Stimulated activated CD4-positive, alpha-beta T cell treated with anti-CD3 and anti-CD28 coated beads, TNF-alpha, amount 100 ng/mL, for 4 hours (primary cell): ENCODE data around the gene PPP1R1B.

Source experiments
- DNase-seq, 3 experiments: peaks; one replicate each; pipeline ENCODE4 v3.0.0-alpha.2; 2020; ENCODE audit warnings: low read depth in 3 of 3

PPP1R1B gene

GRCh38 chr17:39652587-39653315, 26.0 kb downstream of the PPP1R1B start:
- DNase-seq: no peak

DNA sequence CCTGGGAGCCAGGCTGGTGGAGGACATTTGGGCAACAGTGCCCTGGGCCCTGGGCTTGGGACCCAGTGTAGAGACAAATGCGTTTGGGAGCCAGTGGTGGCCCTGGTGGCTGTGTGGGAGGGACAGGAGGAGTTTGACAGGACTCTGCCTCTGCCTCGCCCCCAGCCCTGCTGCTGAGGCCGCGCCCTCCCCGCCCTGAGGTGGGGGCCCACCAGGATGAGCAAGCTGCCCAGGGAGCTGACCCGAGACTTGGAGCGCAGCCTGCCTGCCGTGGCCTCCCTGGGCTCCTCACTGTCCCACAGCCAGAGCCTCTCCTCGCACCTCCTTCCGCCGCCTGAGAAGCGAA, 26.5 kb downstream of the PPP1R1B start:
- DNase-seq: no peak

DNA sequence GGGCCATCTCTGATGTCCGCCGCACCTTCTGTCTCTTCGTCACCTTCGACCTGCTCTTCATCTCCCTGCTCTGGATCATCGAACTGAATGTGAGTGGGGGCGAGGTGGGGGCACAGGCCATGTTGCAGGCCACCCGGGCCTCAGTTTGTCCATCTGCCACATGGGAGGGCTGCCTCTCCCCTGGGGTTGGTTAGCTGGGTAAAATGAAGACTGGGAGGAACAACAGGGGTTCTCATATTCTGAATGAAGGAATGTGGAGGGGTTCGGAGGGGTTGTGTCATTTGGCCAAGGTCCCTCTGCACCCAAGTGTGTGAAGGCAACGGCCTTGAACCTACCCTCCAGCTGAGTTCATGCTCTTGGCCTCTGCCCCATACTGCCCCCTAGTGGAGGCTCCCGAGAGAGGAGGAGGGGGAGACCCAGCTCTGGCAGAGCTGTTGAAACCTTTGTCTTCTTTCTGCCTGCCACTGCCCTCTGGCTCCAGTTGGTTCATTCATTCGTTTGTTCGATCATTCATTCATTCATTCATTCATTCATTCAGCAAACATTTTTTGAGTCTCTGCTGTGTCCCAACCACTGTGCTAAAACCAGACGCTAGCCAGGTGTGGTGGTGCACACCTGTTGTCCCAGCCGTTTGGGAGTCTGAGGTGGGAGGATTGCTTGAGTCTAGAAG, 27.0 kb downstream of the PPP1R1B start:
- peak; percentile 51 to 67 (median 66) for DNase-seq

- DNase-seq: no peak
These were observed 28.4 kb downstream of the PPP1R1B start for GRCh38 chr17:39655105-39655504.

DNA sequence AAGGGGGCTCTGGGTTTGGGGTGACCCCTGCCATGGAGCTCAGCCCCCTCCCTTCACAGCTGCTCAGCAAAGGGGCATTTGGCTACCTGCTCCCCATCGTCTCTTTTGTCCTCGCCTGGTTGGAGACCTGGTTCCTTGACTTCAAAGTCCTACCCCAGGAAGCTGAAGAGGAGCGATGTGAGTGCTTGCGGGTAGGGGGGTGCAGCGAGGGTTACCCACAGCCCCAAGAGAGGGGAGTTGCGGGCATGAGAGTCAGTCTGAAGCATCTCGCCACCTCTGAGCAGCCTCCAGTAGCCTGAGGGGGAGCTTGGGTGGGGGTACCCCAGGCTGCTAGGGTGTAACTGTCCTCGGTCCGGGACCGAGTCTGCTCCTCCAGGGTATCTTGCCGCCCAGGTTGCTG, 31.6 kb downstream of the PPP1R1B start:
- no peak for DNase-seq

- no peak for DNase-seq
These were observed 32.0 kb downstream of the PPP1R1B start for GRCh38 chr17:39658760-39659159.

DNA sequence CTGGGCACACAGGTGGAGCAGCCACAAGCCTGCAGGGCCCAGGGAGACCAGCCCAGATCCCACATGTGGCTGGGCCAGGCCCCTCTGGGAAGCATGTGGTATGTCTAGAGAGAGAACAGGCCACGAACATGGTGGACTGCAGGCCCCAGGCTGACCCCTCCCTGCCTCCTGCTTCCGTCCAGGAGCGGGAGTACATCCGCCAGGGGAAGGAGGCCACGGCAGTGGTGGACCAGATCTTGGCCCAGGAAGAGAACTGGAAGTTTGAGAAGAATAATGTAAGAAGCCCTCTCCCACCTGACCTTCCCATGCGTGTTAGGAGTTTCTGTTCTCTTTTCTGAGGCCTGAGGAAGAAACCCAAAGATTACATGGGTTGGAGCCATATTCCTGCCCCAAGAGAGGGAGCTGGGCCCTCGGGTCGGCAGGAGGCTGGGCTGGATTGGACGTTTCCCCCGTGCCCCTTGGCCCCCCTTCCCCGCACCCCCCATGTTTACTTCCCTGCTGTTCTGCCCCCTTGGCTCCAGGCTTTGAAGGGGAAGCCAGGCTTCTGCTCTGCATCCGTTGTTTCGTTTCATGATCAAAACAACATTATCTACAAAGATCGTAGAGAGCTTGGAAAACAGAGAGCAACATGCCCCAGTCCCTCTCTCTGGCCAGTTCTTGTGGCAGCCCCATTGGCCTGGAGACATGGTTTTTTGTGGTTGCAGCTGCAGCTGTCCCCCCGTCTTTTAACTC, 32.7 kb downstream of the PPP1R1B start:
- DNase-seq: no peak

DNA sequence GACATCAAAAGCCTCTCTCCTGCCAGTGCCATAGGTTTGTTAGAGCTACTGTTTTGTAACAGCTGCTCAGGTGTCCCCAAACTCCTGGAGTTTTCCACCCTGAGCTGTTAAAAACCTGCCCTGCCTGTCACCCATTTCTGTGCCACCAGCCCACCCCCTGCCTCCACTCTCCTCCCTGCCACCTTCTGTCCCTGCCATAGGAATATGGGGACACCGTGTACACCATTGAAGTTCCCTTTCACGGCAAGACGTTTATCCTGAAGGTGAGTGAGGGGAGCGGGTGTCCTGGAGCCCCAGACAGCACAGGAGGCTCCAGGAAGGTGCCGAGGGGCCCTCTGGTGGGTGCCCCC, 33.2 kb downstream of the PPP1R1B start:
- DNase-seq: no peak

DNA sequence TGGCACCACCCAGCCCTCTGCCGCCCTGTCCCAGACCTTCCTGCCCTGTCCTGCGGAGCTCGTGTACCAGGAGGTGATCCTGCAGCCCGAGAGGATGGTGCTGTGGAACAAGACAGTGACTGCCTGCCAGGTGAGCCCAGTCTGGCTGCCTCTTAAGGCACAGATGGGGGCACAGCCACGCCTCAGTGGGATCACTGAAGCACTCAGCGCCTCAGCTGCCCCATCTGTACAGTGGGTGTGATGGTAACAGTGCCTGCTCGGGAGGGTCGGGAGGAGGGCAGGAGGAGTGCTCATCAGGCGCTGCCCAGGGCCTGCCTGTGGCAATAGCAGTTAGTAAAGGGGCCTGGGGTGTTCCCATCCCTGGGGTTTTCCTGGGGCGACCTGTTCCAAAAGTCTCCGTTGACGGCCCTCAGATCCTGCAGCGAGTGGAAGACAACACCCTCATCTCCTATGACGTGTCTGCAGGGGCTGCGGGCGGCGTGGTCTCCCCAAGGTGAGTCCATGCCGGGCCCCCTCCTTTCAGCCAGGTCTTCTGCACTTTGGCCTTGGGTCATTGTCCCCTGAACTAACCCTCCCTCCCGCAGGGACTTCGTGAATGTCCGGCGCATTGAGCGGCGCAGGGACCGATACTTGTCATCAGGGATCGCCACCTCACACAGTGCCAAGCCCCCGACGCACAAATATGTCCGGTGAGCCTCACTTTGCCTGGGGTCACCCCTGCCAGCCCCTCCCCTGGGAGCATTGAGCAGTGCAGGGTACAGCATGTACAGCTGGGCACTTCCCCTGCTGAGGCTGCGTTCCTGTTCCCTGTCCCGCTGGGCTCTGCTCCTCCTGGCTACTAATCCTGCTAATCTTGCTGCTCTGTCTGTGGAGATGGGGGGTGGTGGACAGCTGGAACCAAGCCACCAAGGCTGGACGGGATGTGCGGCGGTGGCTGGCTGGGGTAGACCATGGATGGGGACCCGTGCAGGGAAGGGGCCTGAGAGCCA, 33.9 kb downstream of the PPP1R1B start:
- no peak for DNase-seq

DNA sequence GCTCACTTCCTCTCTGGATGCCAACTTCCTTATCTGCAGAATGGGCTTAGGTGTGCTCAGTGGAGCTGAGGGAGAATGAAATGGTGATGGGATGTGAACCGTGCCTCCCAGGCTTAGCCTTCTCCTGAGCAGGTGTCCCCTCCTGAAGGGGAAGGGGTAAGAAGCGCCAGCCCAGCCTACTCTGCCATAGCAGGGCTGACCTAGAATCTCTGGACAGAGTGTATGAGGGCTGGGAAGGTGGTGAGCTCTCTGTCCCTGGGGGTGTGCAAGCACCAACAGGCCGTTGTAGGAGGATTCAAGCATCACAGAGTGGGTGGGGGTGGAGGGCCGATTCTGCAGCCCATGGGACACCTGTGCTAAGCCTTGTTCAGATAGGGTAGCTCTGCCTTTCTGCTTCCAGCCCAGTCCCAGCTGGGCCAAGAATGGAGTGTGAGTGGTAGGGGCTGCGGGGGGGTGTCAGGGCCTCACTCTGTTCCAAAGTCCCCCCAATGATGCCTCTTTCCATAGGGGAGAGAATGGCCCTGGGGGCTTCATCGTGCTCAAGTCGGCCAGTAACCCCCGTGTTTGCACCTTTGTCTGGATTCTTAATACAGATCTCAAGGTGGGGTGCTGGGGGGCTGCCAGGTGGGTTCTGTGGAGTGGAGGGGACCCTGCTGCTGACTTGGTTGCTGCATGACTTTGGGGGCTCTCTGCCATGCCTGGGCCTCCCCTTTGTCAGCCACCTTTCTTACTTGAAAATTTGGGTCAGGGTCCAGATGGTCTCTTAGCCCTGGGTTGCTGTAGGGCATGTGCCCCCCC, 35.2 kb downstream of the PPP1R1B start:
- DNase-seq: no peak

DNA sequence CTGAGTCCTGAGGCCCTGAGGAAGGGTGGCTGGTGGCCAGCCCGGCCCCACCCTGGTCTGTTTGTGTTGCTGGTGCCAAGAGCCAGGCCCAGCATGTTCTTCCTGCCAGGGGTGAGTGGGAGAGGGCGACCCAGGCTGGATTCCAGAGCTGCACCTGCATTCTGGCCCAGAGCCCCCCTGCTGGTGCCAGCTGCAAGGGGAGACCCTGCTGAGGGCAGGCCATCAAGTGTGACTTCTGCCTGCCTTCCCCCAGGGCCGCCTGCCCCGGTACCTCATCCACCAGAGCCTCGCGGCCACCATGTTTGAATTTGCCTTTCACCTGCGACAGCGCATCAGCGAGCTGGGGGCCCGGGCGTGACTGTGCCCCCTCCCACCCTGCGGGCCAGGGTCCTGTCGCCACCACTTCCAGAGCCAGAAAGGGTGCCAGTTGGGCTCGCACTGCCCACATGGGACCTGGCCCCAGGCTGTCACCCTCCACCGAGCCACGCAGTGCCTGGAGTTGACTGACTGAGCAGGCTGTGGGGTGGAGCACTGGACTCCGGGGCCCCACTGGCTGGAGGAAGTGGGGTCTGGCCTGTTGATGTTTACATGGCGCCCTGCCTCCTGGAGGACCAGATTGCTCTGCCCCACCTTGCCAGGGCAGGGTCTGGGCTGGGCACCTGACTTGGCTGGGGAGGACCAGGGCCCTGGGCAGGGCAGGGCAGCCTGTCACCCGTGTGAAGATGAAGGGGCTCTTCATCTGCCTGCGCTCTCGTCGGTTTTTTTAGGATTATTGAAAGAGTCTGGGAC, 36.0 kb downstream of the PPP1R1B start:
- no peak for DNase-seq

DNA sequence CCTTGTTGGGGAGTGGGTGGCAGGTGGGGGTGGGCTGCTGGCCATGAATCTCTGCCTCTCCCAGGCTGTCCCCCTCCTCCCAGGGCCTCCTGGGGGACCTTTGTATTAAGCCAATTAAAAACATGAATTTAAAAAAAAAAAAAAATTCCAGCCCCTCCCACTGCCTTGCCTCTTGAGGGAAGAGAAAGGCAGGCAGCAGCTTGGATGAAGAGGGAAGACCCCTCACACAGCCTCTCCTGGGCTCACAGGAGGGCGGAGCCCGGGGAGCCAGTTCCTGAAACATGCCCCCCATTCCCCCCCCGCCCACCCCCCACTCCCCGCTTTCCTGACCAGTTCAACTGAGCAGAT, 36.6 kb downstream of the PPP1R1B start:
- no peak for DNase-seq

GRCh38 chr17:39663688-39664580, 37.2 kb downstream of the PPP1R1B start:
- no peak for DNase-seq

DNA sequence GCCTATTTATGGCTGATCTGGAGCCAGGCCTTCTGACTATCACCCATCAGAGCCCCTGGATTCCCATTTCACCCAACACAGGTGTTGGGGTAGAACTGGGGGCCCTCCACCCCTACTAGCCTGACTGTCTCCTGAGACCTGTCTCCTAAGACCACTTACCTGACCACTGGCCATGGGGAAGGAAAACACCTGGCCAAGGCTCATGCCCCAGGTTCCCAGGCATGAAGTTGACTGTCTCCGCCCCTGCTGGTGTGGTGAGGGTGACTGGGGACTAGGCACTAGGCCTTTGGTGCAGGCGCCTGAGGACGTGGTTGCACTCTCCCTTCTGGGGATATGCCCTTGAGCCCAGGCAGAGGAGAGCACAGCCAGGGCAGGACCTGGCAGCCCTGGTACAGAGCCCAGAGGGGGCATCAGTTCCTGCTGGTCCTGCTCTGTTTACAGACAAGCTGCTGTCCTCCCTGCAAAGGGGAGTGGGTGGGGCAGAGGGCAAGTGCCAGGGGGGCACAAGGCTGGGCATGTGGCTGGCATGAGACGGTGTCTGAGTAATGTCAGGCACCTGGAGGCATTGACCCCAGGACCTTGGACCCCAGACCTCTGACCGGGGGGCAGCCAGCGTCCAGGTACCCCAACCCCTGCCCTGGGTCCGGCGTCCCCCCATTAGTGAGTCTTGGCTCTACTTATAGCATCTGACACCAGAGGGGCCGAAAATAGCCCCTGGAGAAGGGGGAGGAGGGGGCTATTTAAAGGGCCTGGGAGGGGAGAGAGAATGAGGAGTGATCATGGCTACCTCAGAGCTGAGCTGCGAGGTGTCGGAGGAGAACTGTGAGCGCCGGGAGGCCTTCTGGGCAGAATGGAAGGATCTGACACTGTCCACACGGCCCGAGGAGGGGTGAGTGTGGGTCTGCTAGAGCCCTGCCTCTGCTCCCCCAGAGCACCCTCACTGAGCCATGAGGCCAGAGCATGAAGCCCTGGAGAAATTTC, 38.1 kb downstream of the PPP1R1B start, which contains the start of gene TCAP:
TSS of gene TCAP (plus strand) at position 769 of the 981 bp plus-strand sequence. CDS start at position 780, 11 bp downstream.
- DNase-seq: no peak

- no peak for DNase-seq
These were observed 39.0 kb downstream of the PPP1R1B start for GRCh38 chr17:39665642-39666224.

DNA sequence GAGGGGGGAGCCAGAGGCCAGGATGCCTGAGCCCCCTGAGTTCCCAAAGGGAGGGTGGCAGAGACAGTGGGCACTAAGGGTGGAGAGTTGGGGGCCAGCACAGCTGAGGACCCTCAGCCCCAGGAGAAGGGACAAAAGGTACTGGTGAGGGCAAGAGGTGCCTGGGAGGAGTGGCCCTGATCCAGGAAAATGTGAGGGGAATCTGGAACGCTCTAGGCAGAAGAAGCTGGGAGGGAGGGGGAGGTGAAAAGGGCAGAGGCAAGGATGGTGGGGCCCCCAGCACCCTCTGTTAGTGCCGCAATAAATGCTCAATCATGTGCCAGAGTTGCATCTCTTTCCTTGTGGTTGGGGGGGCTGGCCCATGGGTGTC, 39.5 kb downstream of the PPP1R1B start:
- DNase-seq: no peak

DNA sequence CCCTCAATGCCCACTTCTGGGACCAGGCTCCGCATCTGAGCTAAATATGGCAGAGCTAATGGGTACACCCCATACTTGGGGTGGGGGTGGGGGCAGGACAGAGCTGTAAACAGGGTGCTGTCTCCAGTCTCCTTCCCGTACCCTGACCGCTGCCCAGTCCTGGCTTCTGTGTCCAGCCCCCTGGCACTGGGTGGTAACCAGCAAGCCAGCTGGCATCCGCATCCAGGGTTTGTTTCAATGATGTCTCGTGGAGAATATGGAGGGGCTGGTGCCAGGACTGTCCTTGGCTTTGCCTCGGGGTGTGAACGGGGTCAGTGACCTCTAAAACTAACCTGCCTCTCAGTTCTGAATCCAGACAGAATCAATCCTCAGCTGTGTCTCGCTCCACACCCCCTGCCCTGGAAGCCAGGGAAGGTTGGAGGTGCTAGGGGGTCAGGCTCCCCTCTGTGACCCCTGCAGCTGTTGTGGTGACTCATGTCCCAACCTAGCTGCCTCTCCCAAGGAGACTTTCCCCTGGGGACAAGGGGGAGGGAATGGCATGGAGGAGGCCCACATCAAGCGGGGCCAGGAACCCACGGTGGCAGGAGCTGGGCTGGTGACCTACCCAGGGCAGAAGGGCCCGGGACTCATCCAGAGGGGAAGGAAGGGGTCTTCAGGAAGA, 40.0 kb downstream of the PPP1R1B start:
- no peak for DNase-seq
